ENCODE measurements around the gene TUBGCP6.

Gene TUBGCP6

DNA sequence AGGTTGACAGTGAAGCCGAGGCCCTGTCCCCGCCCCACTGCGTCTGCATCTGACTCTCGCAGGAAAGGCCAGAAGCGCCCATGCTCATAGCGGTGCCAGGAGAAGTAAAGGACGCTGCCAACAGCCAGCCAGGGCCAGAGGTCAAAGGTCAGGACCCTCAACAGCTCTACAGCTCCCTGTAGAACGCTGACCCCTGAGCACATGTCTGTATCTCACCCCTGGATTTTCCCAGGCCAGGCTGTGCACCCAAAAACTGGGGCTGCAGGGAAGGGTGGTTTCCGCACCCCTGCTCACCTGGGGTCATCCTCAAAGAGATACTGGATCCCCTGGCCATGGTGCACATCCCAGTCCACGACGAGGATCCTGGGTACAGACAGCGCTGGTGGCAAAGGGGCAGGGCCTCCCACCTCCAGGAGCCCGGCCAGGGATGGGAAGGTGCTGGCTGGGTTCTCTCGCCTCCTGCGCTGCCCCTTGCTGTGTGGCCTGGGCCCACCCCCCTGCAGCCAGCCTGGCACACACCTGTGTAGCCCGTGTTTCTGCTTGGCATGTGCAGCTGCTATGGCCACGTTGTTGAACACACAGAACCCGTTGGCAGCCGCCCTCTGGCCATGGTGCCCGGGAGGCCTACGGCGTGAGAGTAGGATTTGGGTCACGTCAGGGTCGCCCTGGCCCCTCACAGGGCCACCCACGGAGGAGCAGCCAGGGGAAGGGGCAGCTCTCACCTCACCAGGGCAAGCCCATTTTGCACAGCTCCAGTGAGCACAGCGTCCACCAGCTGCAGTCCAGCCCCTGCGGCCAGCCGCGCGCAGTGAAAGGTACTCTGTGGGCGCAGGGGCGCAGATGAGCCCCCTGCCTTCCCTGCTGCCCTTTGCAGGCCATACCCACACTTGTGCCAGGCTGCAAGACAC lies 4.8 kb upstream of the TUBGCP6 start:
- no peak for DNase-seq

DNA sequence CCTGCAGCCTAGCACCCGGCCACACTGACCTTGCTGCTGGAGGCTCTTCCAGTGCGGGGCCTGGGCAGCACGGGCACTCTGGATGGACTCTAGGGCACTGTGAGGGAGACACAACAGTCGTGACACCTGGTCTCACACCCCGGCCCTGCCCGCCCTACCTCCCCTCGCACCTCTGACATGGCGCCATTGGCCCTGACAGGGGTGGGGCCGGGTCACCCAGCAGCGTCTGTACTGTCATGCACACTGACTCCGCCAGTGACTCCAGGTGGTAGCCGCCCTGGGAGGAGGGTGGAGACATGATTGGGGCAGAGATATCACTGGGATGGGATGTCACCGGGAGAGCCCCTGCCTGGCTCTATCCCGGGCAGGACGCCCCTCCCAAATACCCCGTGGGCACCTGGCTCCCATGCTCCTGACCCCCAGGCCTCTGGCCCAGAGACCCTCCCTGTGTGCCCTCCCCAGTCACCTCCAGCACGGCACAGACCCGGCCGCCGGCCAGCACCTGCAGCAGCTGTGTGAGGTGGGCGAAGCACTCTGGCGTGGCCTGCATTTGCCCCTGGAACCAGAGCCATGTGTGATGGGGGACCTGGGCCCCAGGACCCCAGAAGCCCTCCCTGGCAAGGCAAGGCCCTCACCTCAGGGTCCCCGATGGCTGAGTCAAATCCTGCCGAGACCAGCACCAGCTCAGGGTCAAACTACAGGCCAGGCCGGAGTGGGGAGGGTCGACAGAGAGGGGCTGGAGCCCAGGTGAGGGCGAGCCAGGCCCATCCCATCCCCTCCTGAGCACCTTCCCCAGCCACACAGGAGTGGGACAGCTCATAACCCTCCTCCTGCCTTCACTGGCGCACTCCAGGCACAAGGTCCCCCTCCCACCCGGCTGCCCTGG lies 3.6 kb upstream of the TUBGCP6 start:
- DNase-seq: no peak

DNA sequence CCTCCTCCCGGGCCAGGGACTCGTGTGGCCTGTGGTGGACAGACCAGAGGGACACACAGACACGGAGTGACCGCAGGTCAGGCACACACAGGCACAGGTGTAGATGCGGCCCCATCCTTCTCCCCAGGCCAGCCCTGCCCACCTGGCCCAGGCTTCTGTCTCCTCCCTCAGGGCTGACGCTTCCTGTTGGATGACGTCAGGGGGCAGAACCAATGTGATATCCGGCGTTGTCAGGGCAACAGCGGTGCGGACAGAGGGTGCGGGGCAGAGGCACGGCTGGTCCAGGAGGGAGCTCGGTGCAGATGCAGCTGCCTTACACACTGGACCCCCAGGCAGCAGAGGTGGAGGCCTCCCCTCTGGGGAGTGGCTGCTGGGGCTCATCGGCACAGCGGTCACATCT lies 2.9 kb upstream of the TUBGCP6 start:
- DNase-seq: peak; percentile 60

DNA sequence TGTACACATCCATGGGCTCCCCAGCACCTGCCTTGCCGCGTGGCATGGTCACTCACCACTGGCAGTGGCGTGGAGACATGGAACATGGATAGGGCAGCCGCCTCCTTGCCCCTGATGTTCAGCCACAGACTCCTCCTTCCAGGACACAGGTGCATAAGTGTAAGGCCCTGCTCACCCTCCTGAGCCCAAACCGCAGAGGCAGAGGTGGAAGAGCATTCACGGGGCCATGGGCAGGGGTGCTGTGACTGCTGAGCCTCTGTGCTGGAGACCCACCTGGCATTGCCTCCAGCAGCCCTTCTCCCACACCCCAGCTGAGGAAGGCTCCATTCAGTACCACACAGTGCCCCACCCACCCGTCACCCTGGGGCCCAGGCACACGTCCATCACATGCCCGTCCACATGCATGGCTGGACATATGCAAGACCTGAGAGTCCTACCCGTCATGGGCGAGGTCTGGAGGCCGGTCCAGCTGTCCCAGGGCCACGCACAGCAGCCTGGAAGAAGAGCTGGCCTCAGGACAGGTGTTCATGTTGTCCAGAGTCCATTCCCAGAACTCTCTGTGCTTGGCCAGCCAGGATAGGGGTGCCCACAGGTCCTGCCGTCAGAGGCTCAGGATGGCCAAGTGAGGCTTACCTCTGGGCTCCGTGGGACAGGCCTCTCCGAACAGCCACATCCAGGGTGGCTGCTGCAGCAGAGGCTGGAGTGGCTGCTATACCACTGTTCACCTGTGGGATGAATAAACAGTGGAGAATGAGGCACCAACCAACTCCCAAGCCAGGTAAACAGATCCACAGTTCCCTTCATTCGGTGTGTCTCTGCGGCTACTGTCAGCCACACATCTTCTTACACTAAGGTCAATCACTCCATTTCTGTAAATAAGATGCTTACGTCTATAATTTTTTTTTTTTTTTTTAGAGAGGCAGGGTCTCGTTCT lies 1.7 kb upstream of the TUBGCP6 start:
- DNase-seq: no peak

DNA sequence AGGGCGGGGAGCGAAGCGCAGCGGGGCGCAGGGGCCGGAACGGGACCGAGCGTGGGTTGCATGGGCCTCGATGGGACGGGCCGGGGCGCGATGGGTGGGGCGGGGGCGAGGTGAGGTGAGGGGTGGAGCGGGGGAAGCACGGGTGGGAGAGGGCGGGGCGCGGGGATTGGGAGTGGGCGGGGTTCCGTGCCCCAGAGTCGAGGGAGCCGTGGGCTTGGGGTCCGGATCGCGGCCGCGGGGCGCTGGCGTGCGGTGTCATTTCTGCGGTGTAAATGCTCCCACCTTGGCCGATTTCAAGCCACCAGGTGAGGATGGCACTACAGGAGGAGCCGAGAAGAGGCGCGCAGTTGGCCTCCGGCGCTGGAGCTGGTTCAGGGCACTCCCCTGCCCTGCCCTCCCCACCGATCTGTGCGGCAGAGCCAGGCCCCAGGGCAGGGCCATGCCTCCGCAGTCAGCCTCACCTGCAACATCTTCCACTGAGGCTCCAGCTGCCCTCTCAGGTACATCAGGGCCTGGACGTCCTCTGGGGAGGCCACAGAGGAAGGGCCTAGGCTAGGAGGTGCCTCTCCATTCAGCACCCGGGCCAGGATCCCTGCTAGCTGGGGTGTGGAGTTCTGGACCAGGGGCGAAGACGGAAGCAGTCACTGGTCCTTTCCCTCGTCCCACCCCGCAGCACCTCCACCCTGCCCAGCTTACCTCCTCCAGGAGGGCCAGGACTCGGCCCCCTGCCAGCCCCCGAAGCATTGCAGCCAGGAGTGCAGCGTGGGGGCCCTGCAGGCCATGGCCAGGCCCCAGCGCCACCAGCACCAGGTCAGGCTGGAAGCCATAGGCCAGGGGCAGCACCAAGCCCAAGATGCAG lies 620 bp upstream of the TUBGCP6 start:
- DNase-seq: no peak

DNA sequence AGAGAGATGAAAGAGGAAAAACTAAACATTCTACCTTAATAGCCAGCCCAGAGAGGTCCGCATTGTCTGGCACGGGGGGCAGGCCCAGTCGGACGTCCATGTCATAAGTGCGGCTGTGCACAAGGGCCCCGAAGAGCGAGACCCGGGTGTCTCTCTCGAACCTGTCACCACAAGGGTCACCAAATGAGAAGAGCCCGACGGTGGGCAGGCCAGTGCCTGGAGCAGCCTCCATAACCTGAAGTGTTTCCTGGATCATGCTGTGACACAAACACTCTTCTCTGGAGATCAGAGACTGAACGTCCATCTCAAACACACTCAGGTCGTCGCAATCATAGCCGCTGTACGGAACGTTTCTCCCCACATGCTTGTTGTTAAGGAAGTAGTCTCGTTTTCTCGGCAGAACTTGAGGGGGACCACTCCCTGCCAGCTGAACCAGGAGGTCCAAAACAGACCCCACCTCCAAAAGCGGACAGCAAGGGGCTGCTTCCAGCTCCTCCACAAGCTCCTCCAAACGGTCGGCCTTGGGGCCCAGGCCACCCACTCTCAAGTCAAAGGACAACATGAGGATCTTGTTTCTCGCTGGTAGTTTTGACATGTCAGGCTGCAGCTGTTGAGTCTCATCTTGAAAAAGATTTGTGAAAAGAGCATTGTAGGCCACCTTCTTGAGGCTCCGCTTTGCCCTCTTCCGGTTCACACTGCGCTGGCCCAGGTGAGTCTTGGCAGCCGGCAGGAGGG lies 971 bp downstream of the TUBGCP6 start:
- peak; percentile 37 for DNase-seq

DNA sequence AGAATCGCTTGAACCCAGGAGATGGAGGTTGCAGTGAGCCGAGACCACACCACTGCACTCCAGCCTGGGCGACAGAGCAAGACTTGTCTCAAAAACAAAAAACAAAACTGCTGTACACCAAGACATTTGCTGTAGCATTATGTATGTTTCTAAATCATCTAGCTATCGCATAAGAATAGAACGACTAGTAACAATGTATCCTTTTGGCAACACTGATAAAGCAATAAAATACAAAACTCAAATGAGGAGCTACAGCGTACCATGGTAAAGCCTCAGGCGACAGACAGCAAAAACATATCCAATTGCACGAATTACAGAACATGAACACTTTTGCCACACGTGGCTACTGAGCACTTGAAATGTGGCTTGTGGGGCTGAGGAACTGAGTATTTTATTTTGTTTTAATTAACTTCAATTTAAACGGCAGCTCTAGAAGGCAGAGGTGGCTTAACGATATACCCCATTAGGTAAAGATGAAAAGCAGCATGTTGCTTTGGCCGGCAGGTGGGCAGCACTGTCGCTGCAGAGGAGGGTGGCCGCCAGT lies 2.3 kb downstream of the TUBGCP6 start:
- no peak for DNase-seq

DNA sequence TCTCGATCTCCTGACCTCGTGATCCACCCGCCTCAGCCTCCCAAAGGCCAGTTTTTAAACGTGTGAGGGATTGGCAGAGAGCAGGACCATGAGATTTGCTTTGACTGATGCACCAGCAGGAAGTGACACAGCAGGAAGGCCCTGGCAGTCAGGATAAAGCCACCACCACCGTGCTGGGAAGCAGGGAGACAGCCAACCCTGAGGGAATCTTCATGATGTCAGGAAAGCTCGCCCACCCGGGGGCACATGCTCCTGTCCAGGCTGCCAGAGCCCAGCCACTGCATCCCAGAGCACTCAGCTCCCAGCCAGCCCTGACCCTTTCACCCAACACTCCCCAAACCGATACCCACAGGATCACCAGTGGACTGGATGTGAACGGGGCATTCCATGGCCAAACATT lies 6.1 kb downstream of the TUBGCP6 start:
- no peak for DNase-seq

DNA sequence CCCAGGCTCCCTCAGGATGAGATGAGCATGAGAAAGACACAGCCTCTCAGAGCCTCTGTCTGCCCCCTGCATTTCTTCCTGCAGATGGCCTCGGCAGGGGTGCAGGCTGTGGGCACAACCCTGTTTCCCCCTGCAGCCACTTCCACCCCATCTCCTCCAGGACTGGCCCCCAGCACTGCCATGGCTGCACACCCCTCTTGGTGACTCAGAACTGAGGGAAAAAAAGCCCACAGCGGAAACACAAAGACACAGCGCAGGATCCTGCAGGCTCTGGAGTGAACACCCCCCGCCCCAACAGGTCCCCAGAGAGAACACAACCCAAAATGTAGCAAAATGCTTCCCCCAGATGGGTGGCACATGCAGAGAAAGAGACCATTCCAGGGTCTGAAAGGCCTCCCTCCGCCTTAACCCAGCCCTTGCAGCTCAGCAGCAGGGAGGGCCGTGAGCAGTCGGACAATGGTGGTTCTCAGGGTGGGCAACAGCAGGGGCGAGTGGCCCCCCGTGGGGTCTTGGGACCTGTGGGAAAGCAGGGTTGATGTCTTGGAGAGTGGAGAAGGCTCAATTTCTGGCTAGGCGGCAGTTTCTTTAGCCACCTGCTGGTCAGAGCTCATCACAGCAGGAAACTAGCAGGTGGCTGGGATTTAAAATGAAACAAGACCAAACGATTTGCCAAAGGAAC lies 8.0 kb downstream of the TUBGCP6 start:
- DNase-seq: peak; percentile 60

DNA sequence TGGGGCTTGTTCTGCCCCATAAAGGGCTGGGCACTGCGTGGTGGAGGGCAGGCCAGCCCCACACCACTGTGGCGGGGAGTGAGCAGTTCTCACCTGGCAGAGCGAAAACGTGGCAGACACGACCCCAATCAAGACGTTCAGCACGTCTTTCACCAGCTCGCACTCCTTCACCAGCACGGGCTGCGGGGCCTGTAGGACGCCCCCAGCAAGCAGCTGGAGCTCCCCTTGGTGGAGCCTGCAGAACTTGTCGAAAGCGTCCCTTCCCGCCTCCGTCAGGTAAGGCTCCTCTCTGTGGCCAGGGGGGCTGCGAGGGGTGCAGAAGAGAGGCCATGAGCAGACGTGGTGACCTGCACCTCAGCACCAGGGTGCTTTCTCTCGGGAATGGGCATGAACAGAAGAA lies 11.6 kb downstream of the TUBGCP6 start:
- DNase-seq: no peak

DNA sequence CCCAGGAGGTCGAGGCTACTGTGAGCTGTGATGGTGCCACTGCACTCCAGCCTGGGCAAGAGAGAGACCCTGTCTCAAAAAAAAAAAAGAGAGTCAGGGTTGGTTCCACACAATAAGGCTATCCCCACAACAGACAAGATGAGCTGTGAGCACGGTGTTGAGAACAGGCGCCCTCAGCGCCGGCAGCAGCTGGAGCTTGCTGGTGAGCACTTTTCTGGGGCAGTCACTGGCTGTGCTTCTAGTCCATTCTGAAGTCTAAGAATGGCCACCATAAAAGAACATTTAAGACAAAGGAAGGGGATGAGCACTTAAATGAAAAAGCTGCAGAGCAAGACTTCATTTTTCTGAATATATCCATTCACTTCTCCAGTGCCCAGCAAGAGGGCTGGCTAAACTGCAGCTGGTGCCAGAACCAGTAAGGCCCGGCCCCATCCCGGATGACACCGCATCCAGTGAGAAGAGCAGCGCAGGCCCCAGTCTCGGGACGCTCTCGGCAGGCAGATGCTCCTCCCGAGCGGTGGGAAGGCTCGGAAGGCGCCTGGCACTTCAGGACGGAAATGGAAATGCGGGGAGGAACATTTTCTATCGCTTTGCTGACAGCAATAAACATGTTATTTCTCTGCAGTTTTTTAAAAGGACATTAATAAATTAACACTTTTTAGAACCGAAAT lies 12.2 kb downstream of the TUBGCP6 start:
- no peak for DNase-seq

DNA sequence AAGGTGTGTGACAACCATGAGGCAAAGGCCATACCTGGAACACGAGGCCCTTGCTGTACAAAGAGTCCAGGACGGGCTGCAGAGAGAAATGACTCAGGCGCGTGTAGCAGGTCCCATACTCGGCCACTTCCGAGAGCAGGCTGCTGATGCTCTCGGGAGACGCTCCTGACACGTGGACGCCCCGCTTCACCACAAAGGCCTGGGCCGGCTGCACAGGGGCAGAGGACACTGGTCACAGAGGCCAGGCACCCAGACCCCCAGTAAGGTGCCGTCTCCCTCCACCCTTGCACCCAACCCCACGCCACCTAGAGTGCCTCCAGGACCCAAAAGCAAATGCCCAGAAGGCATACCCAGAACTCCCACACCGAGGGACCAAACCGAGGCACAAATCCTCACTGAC lies 15.5 kb downstream of the TUBGCP6 start:
- no peak for DNase-seq

DNA sequence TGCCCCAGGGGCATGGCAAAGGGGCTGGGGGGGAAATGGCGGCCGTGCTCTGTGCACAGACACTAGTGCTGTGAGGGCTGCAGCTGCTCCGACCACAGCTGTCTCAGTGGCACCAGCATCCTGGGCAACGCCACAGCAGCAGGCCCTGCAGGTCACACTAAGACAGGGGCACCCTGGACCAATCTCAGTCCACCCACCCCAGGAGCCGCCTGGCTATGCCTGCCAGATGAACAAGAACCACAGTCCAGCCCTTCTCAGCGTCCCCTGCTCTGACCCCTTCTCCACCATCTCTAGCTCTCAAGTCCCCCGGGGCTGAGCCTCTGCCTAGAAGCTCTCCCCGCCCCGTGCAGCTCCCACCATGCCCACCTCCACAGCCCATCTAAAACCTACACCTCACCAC lies 16.5 kb downstream of the TUBGCP6 start:
- no peak for DNase-seq

DNA sequence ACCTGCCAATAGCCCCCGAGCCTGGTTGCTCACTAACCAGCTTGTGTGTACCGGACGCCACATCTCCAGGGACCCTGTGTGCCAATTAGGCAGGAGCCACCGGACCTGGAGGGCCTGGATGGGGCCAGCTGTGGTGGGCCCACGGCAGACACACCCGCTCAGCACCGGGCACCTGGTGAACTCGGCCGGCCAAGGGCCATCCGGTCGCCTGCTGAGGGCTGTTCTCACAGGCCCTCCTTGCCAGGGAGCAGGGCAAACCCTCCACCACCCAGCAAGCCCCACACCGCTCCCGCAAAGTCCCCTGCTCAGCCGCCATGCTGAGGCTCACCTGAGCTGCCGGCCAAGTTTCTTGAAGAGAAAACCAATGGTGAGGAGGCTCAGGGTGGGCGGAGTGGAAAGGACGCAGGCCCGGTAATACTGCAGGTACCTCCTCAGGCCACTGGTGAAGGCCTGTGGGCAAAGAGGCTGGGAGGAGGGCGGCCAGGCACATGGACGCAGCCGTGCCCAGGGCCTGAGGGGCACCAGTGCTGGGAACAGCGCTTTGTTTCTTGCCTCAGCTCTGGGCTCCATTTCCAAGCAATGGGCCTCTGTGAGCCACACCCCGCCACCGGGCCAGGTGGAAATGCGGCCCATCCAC lies 17.1 kb downstream of the TUBGCP6 start:
- DNase-seq: no peak

DNA sequence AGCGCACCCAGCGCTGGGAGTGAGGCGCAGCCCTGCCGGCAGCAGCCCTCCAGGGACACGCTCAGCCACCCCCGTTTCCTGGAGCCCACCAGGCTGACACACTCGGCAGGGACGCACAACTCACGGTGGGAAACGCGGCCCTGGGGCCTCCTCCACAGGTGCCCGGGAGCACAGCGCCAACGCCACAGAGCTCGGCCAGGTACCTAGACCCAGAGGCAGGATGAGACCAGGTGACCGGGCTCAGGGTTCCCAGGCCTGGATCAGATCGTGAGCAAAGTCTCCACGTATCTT lies 18.0 kb downstream of the TUBGCP6 start:
- no peak for DNase-seq

DNA sequence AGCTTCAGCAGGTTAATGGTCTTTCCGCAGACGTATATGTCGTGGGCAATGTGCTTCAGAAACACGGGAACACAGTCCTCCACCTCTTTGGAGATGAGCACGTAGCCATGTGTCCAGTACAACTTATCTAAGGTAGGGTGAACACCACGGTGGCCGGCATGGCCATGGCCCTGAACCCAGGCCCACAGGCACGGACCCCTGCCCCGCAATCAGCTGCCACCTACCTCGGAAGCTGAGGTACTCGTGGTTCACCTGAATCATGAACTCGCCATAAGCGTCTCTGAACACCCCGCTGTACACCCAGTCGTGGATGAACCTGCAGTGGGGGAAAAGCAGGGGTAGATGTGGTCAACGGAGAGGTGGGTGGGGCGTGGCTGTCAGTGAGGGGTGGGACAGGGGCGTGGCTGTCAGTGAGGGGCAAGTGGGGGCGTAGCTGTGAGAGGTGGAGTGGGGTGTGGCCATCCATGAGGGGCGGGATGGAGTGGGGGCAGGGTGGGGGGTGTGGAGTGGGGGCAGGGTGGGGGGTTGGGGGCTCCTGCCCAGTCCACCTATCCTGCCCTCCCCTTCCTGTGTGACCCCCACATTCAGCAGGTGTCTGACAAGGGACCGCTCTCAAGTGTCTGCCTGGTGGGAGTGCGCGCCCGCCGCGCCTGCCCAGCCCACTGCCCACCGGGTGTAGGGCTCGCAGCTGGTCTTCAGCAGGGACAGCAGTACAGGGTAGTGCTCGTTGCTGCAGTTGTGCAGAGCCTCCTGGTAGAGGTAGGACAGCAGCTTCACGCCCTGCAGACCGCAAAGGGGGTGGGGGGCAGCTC lies 18.6 kb downstream of the TUBGCP6 start:
- no peak for DNase-seq

DNA sequence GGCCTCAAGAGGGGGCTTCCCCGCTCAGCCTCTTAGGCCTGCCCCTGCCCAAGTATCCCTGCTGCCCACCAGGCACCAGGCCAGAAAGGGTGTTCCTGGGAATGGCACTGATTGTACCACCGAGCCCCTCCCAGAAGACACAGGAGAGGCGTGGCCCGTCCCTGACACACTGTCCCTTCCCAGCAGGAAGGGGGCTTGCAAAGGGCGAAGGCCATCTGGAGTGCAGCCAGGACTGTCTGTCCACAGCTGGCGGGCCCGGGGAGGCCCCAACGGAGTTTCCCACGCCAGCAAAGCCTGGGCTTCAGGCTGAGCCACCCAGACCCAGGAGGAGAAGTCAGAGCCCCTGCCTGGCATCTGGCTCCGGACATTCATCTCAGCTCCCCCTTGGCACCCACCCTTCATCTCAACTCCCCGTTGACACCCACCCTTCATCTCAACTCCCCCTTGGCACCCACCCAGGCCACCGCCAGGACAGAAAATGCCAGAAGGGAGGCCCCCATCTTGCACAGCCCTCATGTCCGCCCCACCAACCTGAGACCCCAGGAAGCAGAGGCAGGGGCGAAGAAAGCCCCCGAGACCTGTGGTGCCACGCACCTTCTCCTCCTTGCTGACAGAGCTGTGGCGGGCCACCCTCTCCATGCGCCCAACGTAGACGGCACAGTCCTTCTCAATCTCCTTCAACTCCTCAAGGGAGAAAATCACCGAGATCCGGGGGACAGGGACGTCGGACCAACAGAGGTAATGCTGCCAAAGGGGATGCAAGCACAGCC lies 19.4 kb downstream of the TUBGCP6 start:
- no peak for DNase-seq

DNA sequence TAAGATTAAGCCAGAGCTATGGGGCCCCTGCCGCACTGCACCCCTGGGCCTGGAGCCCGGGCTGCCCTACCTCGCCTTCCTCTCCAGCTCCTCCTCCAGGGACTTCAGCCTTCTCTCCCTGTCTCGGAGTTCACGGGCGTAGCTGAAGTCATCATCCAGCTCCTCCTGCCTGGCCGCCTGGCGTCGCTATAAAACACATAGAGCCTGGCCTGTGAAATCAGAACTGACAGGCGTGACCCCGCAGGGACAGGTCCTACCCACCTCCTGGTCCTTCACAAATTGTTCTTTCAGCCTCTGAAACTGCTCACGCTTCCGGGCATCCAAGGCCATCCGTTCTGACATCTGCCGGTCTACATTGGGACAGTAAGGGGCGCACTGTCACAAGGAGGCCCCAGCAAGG lies 20.8 kb downstream of the TUBGCP6 start:
- no peak for DNase-seq
